GM23338 (cell line): Measurements from ENCODE around the gene IL26. TPM values are rescaled to one million over a fixed set of nuclear protein-coding genes. Genes with fewer than 3 reads are reported as not detected.

Experiments
- ATAC-seq: fragments of 200-7000 bp; cut with Tn5 transposase; 3 replicates; pipeline ENCODE4 v1.9.1; 2020
- DNase-seq: peaks from one replicate; pipeline ENCODE4 v3.0.0-alpha.2; 2015; ENCODE audit warnings: low spot score
- H2AFZ ChIP-seq: fragments of 200-600 bp; sonication (generic); 2 replicates; pipeline ENCODE4 v1.8.0; 2016; ENCODE audit warnings: antibody characterized with exemption, mild to moderate bottlenecking, moderate library complexity
- H3F3A ChIP-seq: fragments of 200-600 bp; sonication (generic); replicated peaks from 2 replicates; pipeline ENCODE4 v1.8.0; 2017; ENCODE audit warnings: antibody characterized with exemption, mixed run types, low read depth
- H3K27ac ChIP-seq: fragments of 200-600 bp; sonication (generic); 2 replicates; pipeline ENCODE4 v1.6.1; 2016; ENCODE audit warnings: low read depth
- H3K27me3 ChIP-seq: fragments of 200-600 bp; sonication (generic); 2 replicates; pipeline ENCODE4 v1.8.0; 2016; ENCODE audit warnings: mild to moderate bottlenecking, mixed run types, moderate library complexity; ENCODE audit not compliant: insufficient read depth
- H3K36me3 ChIP-seq: fragments of 200-600 bp; sonication (generic); 2 replicates; pipeline ENCODE4 v1.8.0; 2016; ENCODE audit warnings: mild to moderate bottlenecking; ENCODE audit not compliant: insufficient read depth
- H3K4me1 ChIP-seq: fragments of 200-600 bp; sonication (generic); 2 replicates; pipeline ENCODE4 v1.8.0; 2016; ENCODE audit warnings: mild to moderate bottlenecking, moderate library complexity; ENCODE audit not compliant: insufficient read depth
- H3K4me2 ChIP-seq: fragments of 200-600 bp; sonication (generic); 2 replicates; pipeline ENCODE4 v1.7.1; 2017; ENCODE audit warnings: mixed run types
- H3K4me3 ChIP-seq: fragments of 200-600 bp; sonication (generic); 2 replicates; pipeline ENCODE4 v1.6.1; 2016; ENCODE audit warnings: mixed run types
- H3K79me2 ChIP-seq: fragments of 200-600 bp; sonication (generic); replicated peaks from 2 replicates; pipeline ENCODE4 v1.8.0; 2017; ENCODE audit warnings: mild to moderate bottlenecking; ENCODE audit not compliant: insufficient read depth
- H3K9me2 ChIP-seq: fragments of 200-600 bp; sonication (generic); 2 replicates; pipeline ENCODE4 v1.8.0; 2017; ENCODE audit not compliant: insufficient read depth
- H4K20me1 ChIP-seq: fragments of 200-600 bp; sonication (generic); replicated peaks from 2 replicates; pipeline ENCODE4 v1.8.0; 2017; ENCODE audit warnings: mild to moderate bottlenecking; ENCODE audit not compliant: insufficient read depth
- H3K27ac Mint-ChIP-seq: 2 replicates; pipeline ENCODE4 v1.8.0; 2020; ENCODE audit warnings: inconsistent platforms, mild to moderate bottlenecking, moderate library complexity, mixed read lengths
- H3K27me3 Mint-ChIP-seq: 3 replicates; pipeline ENCODE4 v1.8.0; 2022; ENCODE audit warnings: low read depth, mild to moderate bottlenecking, moderate library complexity, mixed read lengths, inconsistent platforms; ENCODE audit not compliant: insufficient read depth, poor library complexity
- H3K36me3 Mint-ChIP-seq: 3 replicates; pipeline ENCODE4 v1.8.0; 2021; ENCODE audit warnings: low read depth, mild to moderate bottlenecking, inconsistent platforms, moderate library complexity, mixed read lengths
- H3K4me1 Mint-ChIP-seq: 3 replicates; pipeline ENCODE4 v1.8.0; 2020; ENCODE audit warnings: mild to moderate bottlenecking, inconsistent platforms, mixed read lengths
- H3K4me3 Mint-ChIP-seq: 3 replicates; pipeline ENCODE4 v1.8.0; 2021; ENCODE audit warnings: moderate library complexity, mild to moderate bottlenecking, inconsistent platforms, mixed read lengths
- H3K9me3 Mint-ChIP-seq: 3 replicates; pipeline ENCODE4 v1.8.0; 2020; ENCODE audit warnings: moderate library complexity, mild to moderate bottlenecking, inconsistent platforms, mixed read lengths
- CREB1 ChIP-seq: fragments of 250-450 bp; sonication (Bioruptor Pico); IDR thresholded peaks from 2 replicates; pipeline ENCODE4 v1.5.0; 2020; ENCODE audit warnings: low read depth, mild to moderate bottlenecking, moderate library complexity
- CTCF ChIP-seq, 2 experiments: fragments of 200-600 bp in 1 of 2; sonication (generic) in 1 of 2; conservative IDR thresholded peaks; 2 replicates each; pipeline versions ENCODE4 v1.5.1 to v1.6.1; 2016 to 2017; ENCODE audit warnings: antibody characterized with exemption in 2 of 2, low read depth in 2 of 2, mild to moderate bottlenecking in 2 of 2, moderate library complexity in 1 of 2
- EZH2phosphoT487 ChIP-seq: fragments of 200-600 bp; sonication (generic); IDR thresholded peaks from one replicate; pipeline ENCODE4 v1.8.1; 2018; ENCODE audit warnings: antibody characterized with exemption; ENCODE audit not compliant: unreplicated experiment
- JUNB ChIP-seq: IDR thresholded peaks from one replicate; pipeline ENCODE4 v1.6.1; 2016; ENCODE audit warnings: antibody characterized with exemption; ENCODE audit not compliant: unreplicated experiment
- NANOG ChIP-seq: IDR thresholded peaks from 2 replicates; pipeline ENCODE4 v1.6.1; 2016; ENCODE audit warnings: antibody characterized with exemption, borderline replicate concordance
- POLR2AphosphoS5 ChIP-seq: IDR thresholded peaks from 2 replicates; pipeline ENCODE4 v1.6.1; 2016; ENCODE audit warnings: antibody characterized with exemption, low read depth
- REST ChIP-seq: IDR thresholded peaks from one replicate; pipeline ENCODE4 v1.6.1; 2018; ENCODE audit warnings: antibody characterized with exemption; ENCODE audit not compliant: unreplicated experiment
- STAT1 ChIP-seq: IDR thresholded peaks from one replicate; pipeline ENCODE4 v1.6.1; 2016; ENCODE audit warnings: antibody characterized with exemption; ENCODE audit not compliant: unreplicated experiment
- ZNF114 ChIP-seq: fragments of 250-450 bp; sonication (Bioruptor Pico); IDR thresholded peaks from 2 replicates; pipeline ENCODE4 v1.5.0; 2020; ENCODE audit warnings: mild to moderate bottlenecking, moderate library complexity
- ZNF462 ChIP-seq: fragments of 250-450 bp; sonication (Bioruptor Pico); IDR thresholded peaks from 2 replicates; pipeline ENCODE4 v1.5.0; 2020; ENCODE audit warnings: mild to moderate bottlenecking, moderate library complexity
- polyA plus RNA-seq: library from polyadenylated mRNA; unstranded; fragments of >200 nt; fragmentation: Nextera tagmentation; extraction: Ambion mirVana; gene quantifications from 2 replicates; pipeline ENCODE4 v1.2.1, GENCODE V29; 2016
- total RNA-seq: library from RNA; depleted of rRNA; stranded (reverse); fragments of >200 nt; shearing (Covaris generic); gene quantifications from 2 replicates; pipeline ENCODE4 v1.2.3, GENCODE V29; 2014
- TF ChIP-seq, protein P1 (sequence below): IDR thresholded peaks from 2 replicates; pipeline ENCODE4 v1.6.1; 2016; ENCODE audit warnings: antibody characterized with exemption

The IL26 gene
- total and polyA plus RNA-seq, 2 experiments from 2014 or later: not detected

DNA sequence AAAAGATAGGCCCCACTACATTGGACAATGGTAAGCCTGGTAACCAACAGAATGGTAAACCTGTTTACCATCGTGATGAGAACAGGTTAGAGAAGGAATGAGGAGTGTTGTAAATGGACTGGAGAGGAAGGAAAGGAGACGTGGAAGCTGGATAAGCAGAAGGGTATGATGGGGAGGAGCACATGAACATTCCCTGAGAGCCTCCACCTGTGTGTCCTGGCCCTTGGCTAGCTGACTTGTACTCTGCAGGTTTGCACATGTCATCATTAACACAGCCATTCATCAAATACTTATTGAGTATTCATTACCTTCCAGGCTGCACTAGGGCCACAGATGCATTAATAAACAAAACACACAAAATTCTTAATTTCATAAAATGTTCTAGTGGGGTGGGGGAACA lies 4.3 kb upstream of the IL26 start:
- no peak overlapping the region for H2AFZ ChIP-seq
- no peak overlapping the region for H3K4me2 ChIP-seq
- H3K4me3 ChIP-seq: no peak overlapping the region
- Mint-ChIP-seq H3K4me1 (no peaks in the 10 kb centered on the region; the same call in 2 of the 3 replicates), H3K36me3 (no peaks in the 10 kb centered on the region), H3K9me3 (no peaks in the 10 kb centered on the region), H3K4me3 (no peak overlapping the region), H3K27ac (no peak overlapping the region), H3K27me3 (no peaks in the 10 kb centered on the region)
- no peak for ATAC-seq
- TF ChIP-seq ZNF114 (CRISPR knock-in tag) (no peak), NANOG (no peak), POLR2AphosphoS5 (no peak), CREB1 (CRISPR knock-in tag) (no peak), REST (no peak), EZH2phosphoT487 (no peak), JUNB (no peak)
- H3F3A ChIP-seq: no peaks in the 10 kb centered on the region
- no peaks in the 10 kb centered on the region for H3K36me3 ChIP-seq
- no peaks in the 10 kb centered on the region for H3K9me2 ChIP-seq
- no peaks in the 10 kb centered on the region for H4K20me1 ChIP-seq
- H3K27me3 ChIP-seq: no peaks in the 10 kb centered on the region
- H3K27ac ChIP-seq: no peak overlapping the region
- DNase-seq: no peak
- no peaks in the 10 kb centered on the region for H3K4me1 ChIP-seq
- H3K79me2 ChIP-seq: no peaks in the 10 kb centered on the region

DNA sequence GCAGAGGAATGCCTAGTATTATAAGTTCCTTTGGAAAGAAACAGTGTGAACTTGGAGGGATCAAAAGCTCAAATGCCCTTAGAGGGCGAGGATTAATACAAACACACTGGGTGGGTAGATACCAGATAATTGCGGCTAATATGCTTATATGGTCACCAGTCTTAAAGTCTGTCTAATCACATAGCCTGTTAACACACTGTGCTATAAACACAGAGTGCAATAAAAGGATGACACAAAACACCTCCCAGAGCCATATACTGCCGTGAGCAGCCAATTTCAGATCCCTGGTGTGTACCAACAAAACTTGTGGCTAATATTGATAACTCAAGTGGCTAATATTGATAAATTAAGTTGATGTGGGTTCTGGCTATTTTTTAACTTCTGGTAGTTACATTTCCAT lies 1.7 kb upstream of the IL26 start:
- Mint-ChIP-seq H3K9me3 (no peaks in the 10 kb centered on the region), H3K27ac (no peak overlapping the region), H3K4me3 (no peak overlapping the region), H3K4me1 (peaks cover 10% of the 10 kb centered on the region; the same call in 2 of the 3 replicates), H3K27me3 (no peaks in the 10 kb centered on the region), H3K36me3 (no peaks in the 10 kb centered on the region)
- no peaks in the 10 kb centered on the region for H3K9me2 ChIP-seq
- no peaks in the 10 kb centered on the region for H3K36me3 ChIP-seq
- no peaks in the 10 kb centered on the region for H3K4me1 ChIP-seq
- H4K20me1 ChIP-seq: no peaks in the 10 kb centered on the region
- H3K27ac ChIP-seq: no peak overlapping the region
- no peak overlapping the region for H3K4me3 ChIP-seq
- ATAC-seq (no peak), DNase-seq (no peak)
- H3F3A ChIP-seq: no peaks in the 10 kb centered on the region
- no peak overlapping the region for H2AFZ ChIP-seq
- H3K79me2 ChIP-seq: no peaks in the 10 kb centered on the region
- H3K4me2 ChIP-seq: no peak overlapping the region
- no peaks in the 10 kb centered on the region for H3K27me3 ChIP-seq
- TF ChIP-seq STAT1: no peak
- no peak for TF ChIP-seq ZNF462 (CRISPR knock-in tag)
- TF ChIP-seq CTCF (conservative IDR thresholded peaks at IDR 0.05; ENCODE audit: low read depth in 2 of 2): no peak
- TF ChIP-seq POLR2AphosphoS5: no peak
- no peak for TF ChIP-seq EZH2phosphoT487
- TF ChIP-seq, protein P1, sequence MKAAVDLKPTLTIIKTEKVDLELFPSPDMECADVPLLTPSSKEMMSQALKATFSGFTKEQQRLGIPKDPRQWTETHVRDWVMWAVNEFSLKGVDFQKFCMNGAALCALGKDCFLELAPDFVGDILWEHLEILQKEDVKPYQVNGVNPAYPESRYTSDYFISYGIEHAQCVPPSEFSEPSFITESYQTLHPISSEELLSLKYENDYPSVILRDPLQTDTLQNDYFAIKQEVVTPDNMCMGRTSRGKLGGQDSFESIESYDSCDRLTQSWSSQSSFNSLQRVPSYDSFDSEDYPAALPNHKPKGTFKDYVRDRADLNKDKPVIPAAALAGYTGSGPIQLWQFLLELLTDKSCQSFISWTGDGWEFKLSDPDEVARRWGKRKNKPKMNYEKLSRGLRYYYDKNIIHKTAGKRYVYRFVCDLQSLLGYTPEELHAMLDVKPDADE: no peak
